NK-92 (cell line): Measurements from ENCODE around the gene TTC13.

Experiments
- DNase-seq: peaks from one replicate; lab custom pipeline; 2025; ENCODE audit not compliant: unreplicated experiment; lab: John Stamatoyannopoulos, UW

TTC13 gene

DNA sequence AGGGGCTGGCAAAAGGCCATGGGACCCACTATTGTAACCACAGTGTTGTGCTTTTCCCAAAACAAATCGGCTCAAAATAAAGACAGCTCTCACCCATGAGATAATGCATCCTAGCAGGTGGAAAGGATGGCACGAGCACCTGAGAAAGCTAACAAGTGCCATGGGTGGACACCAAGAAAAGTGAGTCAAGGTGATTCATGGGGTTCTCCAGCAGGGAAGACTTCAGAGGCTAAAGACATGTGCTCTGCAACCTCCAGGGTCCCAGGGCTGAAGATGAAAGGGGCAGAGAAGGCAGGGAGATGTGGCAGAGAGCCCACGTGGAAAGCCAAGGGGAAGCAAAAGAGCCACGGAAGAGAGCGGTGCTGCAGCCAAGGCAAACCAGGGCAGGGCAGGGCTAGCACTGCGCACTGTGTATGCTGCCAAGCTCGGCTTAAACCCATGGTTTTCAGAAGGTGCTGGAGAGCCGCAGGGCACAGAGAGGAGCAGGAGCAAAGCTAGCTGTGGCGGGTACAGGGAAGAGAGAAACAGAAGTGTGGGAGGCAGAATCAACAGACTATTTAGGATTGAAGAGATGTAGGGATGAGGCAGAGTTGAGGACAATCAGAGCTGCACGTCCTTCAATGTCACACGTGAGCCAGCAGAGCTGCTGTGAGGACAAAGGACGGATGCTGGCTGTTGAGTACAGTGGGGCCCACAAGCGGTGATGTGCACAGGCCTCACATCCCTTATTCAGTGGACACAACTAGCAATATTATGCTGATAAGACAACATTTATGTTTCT, 68.5 kb downstream of the TTC13 start:
- DNase-seq = no peak

DNA sequence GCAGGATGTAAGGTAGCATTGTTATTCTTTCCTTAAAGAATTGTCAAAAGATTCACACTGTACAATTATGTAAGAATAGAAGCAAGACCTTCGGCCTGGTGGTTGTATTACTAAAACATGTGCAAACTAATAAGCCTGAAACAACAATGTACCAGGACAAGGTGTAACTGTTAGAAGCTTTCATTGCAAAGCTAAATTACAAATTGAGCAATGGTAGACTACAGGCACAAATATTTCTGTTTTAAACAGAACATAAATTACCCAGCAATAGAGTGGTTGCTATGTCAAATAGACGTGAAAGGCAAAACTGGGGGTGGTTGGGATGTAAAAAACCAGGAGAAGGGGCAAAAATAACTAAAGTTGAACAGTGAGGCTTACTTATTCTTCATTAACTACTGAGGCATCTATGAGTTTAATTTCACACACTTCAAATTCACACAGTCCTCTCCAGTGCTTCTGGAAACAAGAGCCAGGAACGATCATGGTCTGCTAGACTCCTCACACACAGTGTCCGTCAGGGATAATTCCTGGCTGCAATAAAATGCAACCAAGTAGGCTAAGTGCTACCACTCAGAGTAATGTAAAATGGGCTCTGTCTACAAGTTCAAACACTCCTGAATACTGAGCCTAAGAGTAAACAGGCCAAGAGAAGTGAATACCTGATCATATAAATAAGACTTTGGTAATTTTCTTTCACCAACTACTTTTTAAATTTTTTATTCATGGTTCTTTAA, 71.0 kb downstream of the TTC13 start:
- DNase-seq = no peak

DNA sequence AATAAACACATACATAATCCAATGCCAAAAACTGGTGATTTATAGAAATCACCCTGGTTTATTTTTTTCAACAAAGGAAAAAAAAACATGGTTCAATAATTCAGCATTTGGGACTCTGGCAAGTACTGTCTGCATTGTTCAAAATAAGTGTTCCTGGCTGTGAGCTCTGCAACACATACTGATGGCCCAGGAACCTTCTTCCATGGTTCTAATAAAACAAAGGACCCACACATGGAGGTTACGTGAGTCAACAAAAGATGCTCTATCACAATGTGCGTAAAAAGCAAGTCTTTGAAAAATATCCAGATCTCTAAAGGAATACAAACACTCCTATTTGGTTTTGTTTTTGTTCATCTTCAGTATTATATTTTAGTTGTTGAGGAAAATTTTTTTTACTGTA, 72.4 kb downstream of the TTC13 start:
- DNase-seq = no peak

DNA sequence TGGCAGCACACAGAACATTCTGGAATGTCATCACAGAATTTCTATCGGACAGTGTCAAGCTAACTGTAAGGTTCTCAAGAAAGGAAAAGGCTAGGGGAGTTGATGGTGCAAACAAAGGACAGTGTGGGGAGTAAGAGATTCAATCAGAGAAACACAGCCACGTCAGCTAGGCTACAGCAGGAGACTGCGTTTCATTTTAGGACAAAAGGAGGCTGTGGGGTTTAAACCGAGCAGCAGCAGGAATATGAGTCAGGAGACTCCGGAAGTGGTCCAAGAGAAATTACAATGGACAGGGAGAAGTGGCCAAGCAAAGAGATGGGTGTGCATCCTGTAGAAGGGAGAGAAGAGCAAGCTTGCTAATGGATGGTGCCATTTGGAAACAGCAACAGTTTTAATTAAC, 72.9 kb downstream of the TTC13 start:
- no peak for DNase-seq

DNA sequence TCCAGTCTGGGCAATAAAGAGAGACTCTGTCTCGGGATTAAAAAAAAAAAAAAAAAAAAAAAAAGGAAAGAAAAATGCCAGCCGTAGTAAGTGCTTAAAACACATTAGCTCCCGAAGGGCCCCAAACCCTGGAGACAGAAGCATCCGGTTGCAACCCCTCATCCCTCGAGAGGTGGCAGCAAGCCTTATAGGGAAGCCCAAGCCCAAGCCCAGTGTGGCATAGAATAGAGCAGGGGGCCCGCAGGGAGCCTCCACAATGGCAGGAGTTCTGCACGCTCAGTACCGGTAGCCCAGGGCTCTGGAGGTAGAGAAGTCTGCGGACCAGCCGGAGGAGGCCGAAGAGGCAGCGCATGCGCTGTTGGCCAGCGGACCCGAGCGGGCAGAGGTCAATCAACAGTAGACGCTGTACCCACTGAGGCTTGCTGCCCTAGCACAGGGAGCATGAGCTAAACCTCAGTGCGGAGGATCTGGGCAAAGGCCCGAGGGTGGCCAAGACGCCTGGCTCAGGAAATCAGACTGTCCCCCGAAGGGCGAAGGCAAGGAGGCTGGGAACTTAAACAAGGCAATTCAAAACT, 76.2 kb downstream of the TTC13 start:
- no peak for DNase-seq

DNA sequence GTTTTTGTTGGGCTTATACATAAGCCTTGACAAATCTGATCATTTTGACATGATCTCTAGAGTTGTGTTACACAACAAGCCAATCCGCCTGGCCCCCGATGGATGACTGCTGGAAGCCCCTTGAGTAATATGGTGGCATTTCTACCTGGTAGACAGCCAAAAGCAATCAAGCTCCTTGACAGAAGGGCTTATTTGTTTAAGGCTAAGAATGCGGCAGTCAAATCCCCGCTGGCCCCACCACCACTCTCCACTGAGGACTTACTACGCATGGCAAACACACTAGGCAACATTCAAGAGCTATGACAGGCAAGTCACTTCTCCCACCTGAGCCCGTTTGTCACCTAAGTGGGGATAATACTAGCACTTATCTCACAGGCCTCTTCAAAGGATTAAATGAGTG, 77.0 kb downstream of the TTC13 start:
- DNase-seq = no peak

DNA sequence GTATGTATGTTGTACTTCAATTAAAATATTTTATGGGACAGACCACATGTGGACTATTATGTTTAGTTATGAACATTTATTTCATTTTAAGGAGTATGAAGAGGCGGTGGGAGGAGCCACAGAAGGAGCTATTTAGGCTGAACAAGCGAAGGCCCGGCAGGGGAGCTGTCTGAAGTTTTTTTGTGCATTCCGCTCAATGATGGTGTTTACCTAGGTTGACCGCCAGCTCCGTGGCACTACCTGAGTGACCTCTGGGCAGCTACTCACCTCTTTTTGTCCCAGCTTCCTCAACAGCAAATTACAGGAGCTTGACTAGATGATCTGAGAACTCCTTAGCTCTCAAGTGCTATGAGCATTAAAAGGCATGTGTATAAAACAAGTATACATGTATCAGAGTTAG, 77.7 kb downstream of the TTC13 start:
- DNase-seq = no peak

DNA sequence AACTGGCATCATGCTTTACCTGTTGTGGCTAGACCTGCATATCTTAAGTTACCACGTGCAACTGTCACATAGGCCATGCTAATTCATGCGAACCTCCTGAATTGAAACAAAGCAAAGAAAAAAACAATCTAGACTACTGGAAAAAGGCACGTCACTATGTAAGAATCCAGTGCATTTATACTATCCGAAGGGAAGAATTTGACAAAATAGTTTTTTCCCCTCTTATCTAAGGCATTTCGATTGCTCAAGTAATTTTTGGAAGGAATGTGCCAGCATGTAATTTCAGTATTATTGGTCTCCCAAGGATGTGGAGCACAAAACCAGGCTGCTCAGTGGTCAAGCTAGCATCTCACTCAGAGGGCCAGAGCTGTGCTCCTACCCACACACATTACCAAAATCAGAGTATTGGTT, 78.8 kb downstream of the TTC13 start:
- no peak for DNase-seq

DNA sequence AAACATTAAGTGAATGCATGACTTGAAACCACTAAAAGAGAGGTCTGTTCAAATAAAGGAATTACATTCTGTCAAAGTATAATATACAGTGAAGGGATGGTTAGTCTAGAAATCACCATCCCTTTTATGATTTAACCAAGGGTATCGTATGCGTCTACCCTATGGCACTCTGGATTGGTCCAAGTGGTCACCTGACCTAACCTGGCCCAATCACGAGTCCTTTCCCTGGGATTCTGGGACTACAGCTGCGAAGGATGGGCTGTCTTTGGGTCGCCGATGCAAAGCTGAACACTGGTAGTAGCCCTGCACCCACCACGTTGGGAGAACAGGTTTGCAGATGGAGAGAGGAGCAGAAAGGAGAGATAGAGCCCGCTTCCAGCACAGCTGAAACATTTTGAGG, 79.9 kb downstream of the TTC13 start:
- DNase-seq = no peak

DNA sequence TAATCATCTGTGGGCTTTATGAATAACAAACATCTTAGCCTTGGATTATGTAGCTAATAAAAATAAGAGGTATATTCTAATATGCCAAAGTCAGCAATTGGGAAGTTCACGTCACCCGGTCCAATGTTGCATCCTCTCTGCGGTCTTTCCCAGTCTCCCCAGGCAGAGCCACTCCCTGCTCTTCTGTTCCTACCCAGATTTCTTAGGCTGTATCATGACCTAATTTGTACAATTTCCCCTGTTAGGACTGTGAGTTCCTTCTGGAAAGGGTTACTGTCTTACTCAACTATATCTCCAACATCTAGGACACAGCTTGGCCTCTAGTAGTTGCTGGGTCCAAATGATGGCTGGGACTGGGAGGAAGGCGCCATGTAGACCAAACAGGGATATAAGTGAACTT, 80.5 kb downstream of the TTC13 start:
- DNase-seq = no peak

DNA sequence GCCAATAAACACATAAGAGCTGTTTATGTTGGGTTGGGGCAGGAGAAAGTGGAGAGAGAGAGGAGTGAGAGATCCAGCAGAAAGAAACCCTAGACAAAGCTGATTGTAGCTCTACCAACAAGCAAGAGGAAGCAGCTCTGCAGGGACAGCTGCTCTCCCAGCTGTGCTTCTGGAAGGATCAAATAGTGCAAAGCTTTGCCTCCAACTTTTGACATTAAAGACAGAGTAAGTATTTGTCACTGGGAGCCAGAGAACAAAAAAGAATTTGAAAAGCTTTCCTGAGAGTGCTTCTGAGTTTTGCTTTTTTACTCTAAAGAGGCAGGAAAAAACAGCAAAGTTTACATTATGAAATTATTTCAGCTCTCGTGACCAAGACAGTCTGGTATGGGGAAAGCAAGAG, 81.9 kb downstream of the TTC13 start:
- DNase-seq = no peak

DNA sequence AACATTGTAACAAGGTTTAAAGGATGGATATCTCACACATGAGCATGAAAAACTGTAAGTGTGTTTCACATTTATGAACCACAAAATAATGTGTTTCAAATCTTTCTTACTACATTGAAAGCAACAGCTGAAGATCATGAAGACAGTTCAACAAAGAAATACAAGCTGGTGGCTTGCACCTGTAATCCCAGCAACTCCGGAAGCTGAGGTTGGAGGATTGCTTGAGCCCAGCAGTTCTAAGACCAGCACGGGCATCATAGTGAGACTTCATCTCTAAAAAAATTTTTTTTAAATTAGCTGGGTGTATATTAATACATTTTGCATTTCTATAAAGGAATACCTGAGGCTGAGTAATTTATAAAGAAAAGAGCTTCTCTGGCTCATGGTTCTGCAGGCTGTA, 83.2 kb downstream of the TTC13 start:
- DNase-seq = no peak

DNA sequence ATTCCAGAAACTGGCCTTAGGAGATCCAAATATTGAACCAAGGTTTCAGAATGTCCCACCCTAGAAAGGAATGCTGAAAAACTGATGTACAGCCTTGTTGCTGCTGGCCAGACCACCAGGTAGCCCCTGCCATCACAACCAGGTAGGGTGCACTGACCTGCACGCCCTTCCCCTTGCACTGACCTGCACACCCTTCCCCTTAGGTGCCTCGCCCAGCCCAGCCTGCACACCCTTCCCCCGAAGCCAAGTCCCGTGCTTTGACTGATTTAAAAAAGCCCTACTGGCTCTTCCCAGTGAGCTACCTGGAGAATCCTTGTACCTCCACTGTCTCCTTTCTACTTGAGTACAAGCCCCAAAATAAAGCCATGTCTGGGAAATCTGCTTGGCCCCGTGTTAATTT, 84.0 kb downstream of the TTC13 start:
- no peak for DNase-seq

DNA sequence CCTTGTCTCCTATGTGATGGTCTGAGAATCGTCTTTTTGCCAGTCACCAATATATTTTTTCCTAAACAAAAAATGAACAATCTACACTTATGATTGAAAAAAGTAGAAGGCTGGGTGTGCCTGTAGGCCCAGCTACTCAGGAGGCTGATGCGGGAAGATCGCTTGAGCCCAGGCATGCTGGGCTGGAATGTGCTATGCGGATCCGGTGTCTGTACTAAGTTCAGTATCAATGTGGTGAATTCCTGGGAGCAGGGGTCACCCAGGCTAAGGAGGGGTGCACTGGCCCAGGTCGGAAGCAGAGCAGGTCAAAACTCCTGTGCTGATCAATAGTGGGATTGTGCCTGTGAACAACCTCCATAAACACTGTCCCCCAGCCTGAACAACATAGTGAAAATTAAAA, 84.6 kb downstream of the TTC13 start:
- no peak for DNase-seq

DNA sequence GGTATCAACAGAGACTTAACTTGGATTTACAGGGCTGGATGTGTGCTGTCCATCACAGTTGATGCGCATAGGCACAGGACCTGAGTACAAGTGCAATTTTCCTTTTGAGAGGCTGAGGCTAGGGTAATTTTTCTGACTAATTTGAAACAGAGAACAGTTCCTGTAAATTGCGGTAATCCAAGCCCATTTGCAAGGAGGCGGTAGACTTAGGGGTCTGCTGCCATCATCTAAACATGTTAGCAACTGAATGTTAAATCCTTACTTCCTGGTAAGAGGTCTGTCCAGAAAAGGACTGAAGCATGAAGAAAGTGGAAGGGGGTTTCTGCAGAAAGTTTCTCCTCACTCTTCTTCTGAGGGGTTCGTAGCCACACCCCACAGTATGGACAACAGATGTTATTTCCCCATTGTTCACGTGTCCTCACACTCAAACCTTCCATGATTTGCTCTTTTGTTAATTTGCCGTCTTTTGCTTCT, 86.6 kb downstream of the TTC13 start:
- no peak for DNase-seq

DNA sequence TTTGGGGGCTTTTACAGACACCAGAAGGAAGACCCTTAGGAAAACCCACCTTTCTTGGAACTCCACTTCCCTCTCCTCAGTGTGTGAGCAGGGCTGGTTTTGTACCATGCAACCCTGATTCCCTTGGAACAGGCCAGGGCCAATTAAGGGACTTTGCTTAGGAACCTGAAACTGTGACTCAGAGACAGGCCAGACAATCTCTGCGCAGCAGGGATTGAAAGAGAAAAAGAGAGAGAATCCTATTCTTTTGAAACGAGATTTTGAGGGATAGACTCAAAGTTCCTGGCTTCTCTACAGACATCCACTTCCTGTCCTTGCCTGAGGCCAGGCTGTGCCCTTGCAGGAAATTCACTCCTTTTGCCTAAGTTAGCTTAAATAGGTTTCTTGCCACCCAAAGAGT, 87.2 kb downstream of the TTC13 start:
- DNase-seq = no peak

DNA sequence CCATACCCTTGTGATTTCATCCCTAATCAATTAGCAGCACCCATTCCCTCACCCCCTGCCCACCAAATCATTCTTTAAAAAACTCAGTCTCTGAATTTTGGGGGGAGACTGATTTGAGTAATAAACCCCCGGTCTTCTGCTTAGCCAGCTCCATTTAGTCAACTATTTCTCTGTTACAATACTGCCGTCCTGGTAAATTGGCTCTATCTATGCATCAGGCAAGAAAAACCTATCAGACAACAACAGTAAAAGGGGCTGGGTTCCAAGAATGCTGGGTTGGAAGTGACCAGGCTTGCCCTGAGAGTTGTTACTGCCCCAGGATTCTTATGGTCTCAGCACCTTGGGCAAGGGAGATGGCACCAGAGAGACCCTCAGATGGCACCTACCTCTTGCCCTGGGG, 94.0 kb downstream of the TTC13 start:
- DNase-seq = no peak

DNA sequence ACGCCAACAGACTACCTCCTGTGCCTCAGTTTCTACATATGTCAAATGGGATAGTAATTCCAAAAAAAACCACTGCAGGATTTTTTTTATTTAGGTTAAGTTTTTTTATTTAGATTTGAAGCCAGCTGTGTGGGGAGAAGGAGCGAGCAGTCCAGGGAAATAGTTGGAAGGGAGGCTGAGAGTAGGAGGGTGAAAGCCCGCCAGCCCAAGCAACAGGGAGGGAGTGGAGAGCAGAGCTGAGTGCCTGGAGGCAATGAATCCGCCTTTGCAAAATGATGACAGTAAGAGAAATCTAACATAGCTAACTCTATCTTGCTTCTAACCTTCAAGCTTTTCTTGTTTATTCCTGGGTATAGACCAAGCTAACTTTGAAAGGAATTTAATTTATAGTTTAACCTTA, 94.7 kb downstream of the TTC13 start:
- DNase-seq = no peak

DNA sequence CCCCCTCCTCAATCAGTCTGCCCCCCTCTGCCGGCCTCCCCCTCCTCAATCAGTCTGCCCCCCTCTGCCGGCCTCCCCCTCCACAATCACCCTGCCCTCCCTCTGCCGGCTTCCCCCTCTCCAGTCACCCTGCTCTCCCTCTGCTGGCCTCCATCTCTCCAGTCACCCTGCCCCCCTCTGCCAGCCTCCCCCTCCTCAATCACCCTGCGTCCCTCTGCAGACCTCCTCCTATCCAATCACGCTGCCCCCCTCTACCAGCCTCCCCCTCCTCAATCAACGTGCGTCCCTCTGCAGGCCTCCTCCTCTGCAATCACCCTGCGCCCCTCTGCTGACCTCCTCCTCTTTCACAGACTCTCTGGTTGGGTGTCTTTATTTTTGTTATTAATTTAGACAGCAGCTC, 98.9 kb downstream of the TTC13 start:
- no peak for DNase-seq

DNA sequence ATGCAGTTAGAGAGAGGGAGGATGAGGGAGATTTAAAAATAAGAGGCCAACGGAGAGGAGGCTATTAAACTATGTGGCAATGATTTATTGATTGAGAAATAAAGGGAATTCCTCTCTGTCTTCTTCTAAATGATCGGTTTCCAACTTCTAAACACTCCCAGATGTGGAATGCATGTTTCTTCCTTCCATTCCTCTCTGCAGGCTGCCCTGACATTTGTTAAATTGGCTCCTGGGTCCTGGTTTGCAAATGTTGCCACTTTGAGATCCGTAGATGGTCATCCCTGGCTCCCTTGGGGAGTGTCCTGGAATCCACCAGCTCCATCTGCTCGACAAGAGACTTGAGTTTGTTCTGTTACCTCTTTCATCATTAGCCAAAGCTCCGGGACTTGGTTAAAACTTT, 100.1 kb downstream of the TTC13 start:
- DNase-seq = no peak

DNA sequence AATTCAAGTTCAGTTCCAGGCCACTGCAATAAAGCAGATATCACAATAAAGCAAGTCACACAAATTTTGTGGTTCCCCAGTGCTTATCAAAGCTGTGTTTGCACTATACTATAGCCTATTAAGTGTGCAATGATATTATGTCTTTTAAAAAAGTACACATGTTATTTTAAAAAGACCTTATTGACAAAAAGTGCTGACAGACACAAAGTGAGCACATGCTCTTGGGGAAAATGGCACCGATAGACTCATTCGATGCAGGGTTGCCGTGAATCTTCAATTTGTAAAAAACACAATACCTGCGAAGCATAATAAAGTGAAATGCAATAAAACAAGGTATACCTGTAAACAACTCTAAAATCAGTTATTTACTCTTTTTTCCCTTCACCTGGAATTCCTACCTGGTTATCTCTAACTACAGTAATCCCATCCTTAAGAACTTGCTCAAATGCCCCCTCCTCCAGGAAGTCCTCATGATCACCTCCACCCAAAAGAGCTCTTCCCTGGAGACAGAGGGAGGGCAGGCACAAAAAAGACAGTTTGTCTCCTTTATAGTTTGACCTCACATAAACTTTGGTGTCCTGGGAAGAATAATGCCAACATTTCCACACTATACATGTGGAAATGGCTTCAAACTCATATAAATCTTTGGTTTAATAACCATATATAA, 100.6 kb downstream of the TTC13 start:
- DNase-seq = no peak
